DOHH2 (cell line): ENCODE data around the gene SDHAF1.

Experiments
- H3F3A ChIP-seq: fragments of 200-600 bp; sonication (generic), shearing (Covaris generic); 2 replicates; pipeline ENCODE4 v1.6.0; 2016; ENCODE audit warnings: antibody characterized with exemption, mild to moderate bottlenecking; ENCODE audit not compliant: control insufficient read depth, insufficient read depth
- H3K27ac ChIP-seq: fragments of 200-600 bp; sonication (generic); 2 replicates; pipeline ENCODE4 v1.5.1; 2014; ENCODE audit warnings: low read depth, mild to moderate bottlenecking, low read length, moderate library complexity
- H3K27me3 ChIP-seq: fragments of 200-600 bp; sonication (generic); 2 replicates; pipeline ENCODE4 v1.6.1; 2014; ENCODE audit warnings: mild to moderate bottlenecking, low read length, mixed read lengths; ENCODE audit not compliant: control insufficient read depth
- H3K36me3 ChIP-seq: fragments of 200-600 bp; sonication (generic); 2 replicates; pipeline ENCODE4 v1.6.1; 2014; ENCODE audit warnings: mild to moderate bottlenecking, low read length, moderate library complexity, mixed read lengths; ENCODE audit not compliant: control insufficient read depth
- H3K4me1 ChIP-seq: fragments of 200-600 bp; sonication (generic); 2 replicates; pipeline ENCODE4 v1.6.1; 2014; ENCODE audit warnings: mild to moderate bottlenecking, low read length, mixed read lengths; ENCODE audit not compliant: control insufficient read depth
- H3K4me2 ChIP-seq: fragments of 200-600 bp; sonication (generic); 2 replicates; pipeline ENCODE4 v1.6.0; 2014; ENCODE audit warnings: mild to moderate bottlenecking, low read length, moderate library complexity
- H3K4me3 ChIP-seq: fragments of 200-600 bp; sonication (generic); 2 replicates; pipeline ENCODE4 v1.5.1; 2014; ENCODE audit warnings: mild to moderate bottlenecking, low read length, mixed read lengths
- H3K79me2 ChIP-seq: fragments of 200-600 bp; sonication (generic); 2 replicates; pipeline ENCODE4 v1.6.1; 2014; ENCODE audit warnings: mild to moderate bottlenecking, low read length, mixed read lengths; ENCODE audit not compliant: control insufficient read depth
- H3K9me2 ChIP-seq: fragments of 200-600 bp; sonication (generic); replicated peaks from 2 replicates; pipeline ENCODE4 v1.6.1; 2014; ENCODE audit warnings: mild to moderate bottlenecking, low read length, mixed read lengths; ENCODE audit not compliant: control insufficient read depth
- H3K9me3 ChIP-seq: fragments of 200-600 bp; sonication (generic); 2 replicates; pipeline ENCODE4 v1.6.1; 2014; ENCODE audit warnings: antibody characterized with exemption, low read length, mixed read lengths; ENCODE audit not compliant: control insufficient read depth, insufficient read depth
- H4K20me1 ChIP-seq: fragments of 200-600 bp; sonication (generic); 2 replicates; pipeline ENCODE4 v1.6.0; 2014; ENCODE audit warnings: low read depth, mild to moderate bottlenecking, antibody characterized with exemption, low read length, moderate library complexity; ENCODE audit not compliant: control insufficient read depth, insufficient read depth
- CTCF ChIP-seq: fragments of 200-600 bp; sonication (generic); IDR thresholded peaks from one replicate; pipeline ENCODE4 v1.5.1; 2014; ENCODE audit warnings: antibody characterized with exemption, mild to moderate bottlenecking, low read depth, low read length; ENCODE audit not compliant: poor library complexity, severe bottlenecking
- EZH2phosphoT487 ChIP-seq: fragments of 200-600 bp; sonication (generic); IDR thresholded peaks from 2 replicates; pipeline ENCODE4 v1.6.1; 2017; ENCODE audit warnings: borderline replicate concordance, mild to moderate bottlenecking, antibody characterized with exemption, low read length, moderate library complexity, mixed read lengths

The SDHAF1 gene

GRCh38 chr19:36026091-36026876 lies 31.3 kb downstream of the SDHAF1 start:
- no peak overlapping the region for H3K4me2 ChIP-seq
- TF ChIP-seq EZH2phosphoT487 (no peak), CTCF (no peak)
- no peaks in the 10 kb centered on the region for H3K79me2 ChIP-seq
- no peaks in the 10 kb centered on the region for H3F3A ChIP-seq
- peaks cover 15% of the 10 kb centered on the region for H3K36me3 ChIP-seq
- no peaks in the 10 kb centered on the region for H3K27me3 ChIP-seq
- H3K4me3 ChIP-seq = no peak overlapping the region
- no peaks in the 10 kb centered on the region for H3K9me3 ChIP-seq
- no peaks in the 10 kb centered on the region for H4K20me1 ChIP-seq
- no peak overlapping the region for H3K27ac ChIP-seq
- H3K4me1 ChIP-seq = no peaks in the 10 kb centered on the region
- no peaks in the 10 kb centered on the region for H3K9me2 ChIP-seq

- Histone ChIP-seq H3K36me3 (peaks cover 10% of the 10 kb centered on the region; the same call in 1 of the 2 replicates), H3K9me2 (no peaks in the 10 kb centered on the region), H3K27me3 (no peaks in the 10 kb centered on the region), H3K4me3 (no peak overlapping the region), H4K20me1 (no peaks in the 10 kb centered on the region), H3K27ac (no peak overlapping the region), H3F3A (no peaks in the 10 kb centered on the region), H3K4me1 (peaks cover 2% of the 10 kb centered on the region; the same call in 1 of the 2 replicates), H3K79me2 (no peaks in the 10 kb centered on the region), H3K9me3 (no peaks in the 10 kb centered on the region), H3K4me2 (no peak overlapping the region)
- TF ChIP-seq CTCF = no peak
- no peak for TF ChIP-seq EZH2phosphoT487
Measured at GRCh38 chr19:36027696-36028095, 32.7 kb downstream of the SDHAF1 start.

- Histone ChIP-seq H3K4me2 (no peak overlapping the region), H3K36me3 (peaks cover 10% of the 10 kb centered on the region; the same call in 1 of the 2 replicates), H3K4me3 (no peak overlapping the region), H3K4me1 (peaks cover 2% of the 10 kb centered on the region; the same call in 1 of the 2 replicates), H3K79me2 (no peaks in the 10 kb centered on the region), H3K9me2 (no peaks in the 10 kb centered on the region), H3F3A (no peaks in the 10 kb centered on the region), H3K9me3 (no peaks in the 10 kb centered on the region), H3K27ac (no peak overlapping the region), H4K20me1 (peaks cover 3% of the 10 kb centered on the region; the same call in 1 of the 2 replicates), H3K27me3 (no peaks in the 10 kb centered on the region)
- TF ChIP-seq EZH2phosphoT487 = no peak
- no peak for TF ChIP-seq CTCF
Measured at GRCh38 chr19:36028313-36029041, 33.5 kb downstream of the SDHAF1 start.
